GM21367 (cell line): ENCODE measurements around the gene C1orf122.
"Not testable (repeated sequence)": the region's sequence is repeated elsewhere in the genome, so short reads cannot be mapped to it uniquely, and the experiment has no call there.

Experiments used
- ATAC-seq: cut with Tn5 transposase; IDR thresholded peaks from one replicate; pipeline ENCODE4 v1.9.1; 2021; ENCODE audit not compliant: unreplicated experiment

C1orf122 gene

DNA sequence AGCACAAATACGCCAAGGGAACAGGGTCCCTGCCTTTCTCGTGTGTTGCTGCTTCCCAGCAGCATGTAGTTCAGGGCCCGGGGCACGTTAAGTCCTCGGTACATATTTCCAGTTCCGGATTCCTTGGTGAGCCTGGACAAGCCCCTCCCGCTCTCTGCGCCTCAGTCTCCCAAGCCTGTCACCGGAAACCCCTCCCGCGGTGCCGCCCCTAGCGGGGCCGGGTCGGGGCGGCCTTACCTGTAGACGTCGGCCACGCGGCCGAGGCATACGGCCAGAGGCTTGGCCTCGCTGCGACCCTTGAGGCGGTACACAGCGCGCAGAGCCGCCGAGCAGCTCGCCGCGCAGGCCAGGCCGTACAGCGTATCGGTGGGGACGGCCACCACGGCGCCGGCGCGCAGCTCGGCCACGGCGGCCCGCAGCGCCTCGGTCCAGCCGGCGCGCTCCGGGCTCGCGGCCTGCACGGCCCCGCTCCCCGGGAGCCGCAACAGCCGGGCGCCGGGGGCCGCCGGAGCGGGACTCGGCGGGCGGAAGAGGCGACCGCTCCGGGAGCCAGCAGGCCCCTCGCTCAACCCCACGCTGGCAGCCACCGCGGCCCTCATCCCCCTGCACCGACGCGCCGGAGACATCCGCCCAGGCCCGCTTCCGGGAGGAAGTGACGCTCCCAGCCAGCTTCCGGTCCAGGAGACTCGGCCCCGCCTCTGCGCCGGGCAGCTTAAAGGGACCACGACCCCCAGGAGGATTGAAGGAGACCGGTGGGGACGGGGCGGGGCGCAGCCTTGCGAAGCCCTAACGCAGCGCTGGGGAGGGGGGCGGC lies at the start of gene C1orf122, which contains the start of gene YRDC:
Gene C1orf122 (plus strand): TSS at position 236 of the 814 bp plus-strand sequence. CDS start 615 bp downstream, outside the sequence.
Gene YRDC (minus strand): TSS at position 654 of the 814 bp plus-strand sequence. CDS start 28 bp downstream, at position 626.
- ATAC-seq = peak; percentile 69

DNA sequence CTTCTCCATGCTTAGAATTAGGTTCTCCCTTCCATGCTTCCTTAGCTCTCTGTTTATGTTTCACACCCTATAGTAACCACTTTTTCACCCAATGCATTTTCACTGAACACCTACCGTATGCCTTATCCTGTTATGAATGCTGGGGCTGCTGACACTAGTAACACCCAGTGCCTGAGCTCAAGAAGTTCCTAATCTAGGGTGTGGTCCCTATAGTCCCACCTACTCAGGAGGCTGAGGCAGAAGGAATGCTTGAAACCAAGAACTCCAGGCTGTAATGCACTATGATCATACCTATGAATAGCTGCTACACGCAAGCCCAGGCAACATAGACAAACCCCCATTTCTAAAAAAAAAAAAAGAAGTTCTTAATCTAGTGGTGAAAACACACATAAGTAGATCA lies 48.1 kb upstream of the C1orf122 start:
- no peak for ATAC-seq

DNA sequence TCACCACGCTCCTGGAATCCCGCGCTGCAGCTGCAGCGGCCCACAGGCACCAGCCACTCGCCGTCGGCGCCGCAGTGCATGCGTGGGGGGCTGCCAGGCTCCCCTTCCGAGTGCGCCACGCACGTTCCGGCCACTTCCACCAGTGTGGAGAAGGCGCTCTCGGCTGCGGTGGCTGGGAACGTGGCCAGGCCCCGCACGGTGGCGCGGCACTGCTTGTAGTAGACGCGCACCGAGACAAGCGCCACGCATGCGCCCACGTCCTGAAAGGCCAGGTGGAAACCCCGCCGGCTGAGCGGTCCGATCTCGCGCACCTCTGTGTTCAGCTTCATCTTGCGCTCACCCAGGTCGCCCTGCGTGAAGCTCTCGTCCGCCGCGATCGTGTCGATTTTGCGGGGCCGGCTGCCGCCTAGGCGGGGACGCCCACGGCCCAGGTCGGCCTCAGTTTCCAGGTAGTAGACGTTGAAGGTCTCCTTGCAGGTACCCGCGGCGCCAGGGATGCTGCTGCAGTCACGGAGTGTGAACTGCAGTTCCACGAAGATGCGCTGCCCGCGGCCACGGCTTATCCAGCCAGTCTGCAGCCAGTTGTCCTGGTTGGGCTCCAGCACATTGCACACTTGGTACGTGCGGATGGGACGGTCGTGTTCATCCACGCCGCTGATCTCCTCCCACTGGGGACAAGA lies 46.0 kb upstream of the C1orf122 start:
- no peak for ATAC-seq

DNA sequence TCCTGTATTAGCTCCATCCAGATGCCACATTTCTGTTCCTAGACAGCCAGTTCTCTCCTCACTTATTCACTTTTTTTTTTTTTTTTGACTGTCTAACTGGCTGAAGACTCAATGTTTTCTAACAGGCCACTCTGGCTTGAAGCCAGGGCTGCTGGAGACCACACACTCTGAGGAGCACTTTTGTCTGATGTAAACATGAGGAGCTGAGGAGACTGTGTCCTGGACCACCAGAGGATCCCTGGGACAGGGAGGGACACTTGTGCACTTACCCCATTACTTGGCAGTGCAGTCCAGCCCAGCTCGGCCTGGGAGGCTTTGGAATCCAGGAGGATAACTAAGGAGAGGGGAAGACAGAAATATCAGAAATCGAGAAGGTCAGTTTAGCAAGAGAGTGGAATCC lies 45.1 kb upstream of the C1orf122 start:
- no peak for ATAC-seq

DNA sequence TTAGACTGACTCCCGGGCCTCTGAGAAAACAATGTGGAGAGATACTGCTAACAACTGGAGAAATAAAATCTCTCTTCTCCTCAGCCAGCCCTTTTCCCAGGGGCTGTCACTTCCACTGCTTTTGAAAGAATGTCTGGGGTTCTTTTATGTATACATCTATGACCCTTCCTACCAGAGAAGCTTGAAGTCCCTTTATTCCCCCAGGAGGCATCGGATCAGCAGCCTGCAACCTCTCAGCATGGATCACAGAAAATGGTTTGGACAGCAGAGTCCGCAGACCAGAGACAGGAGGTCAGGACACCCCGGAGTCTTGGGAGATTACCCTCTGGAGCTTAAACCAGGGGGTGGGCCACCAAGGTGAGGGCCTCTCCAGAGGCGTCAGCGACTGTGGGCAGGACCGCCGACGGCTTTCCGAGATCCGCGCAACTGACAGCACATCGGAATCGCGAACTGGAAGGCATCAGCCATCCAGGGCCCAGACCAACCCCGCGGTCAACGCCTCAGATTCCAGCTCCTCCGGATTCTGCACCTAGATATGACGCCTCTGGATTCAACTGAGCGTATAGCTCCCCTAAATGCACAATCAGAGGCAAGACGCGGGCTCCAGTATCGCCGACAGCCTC lies 43.7 kb upstream of the C1orf122 start:
- no peak for ATAC-seq

DNA sequence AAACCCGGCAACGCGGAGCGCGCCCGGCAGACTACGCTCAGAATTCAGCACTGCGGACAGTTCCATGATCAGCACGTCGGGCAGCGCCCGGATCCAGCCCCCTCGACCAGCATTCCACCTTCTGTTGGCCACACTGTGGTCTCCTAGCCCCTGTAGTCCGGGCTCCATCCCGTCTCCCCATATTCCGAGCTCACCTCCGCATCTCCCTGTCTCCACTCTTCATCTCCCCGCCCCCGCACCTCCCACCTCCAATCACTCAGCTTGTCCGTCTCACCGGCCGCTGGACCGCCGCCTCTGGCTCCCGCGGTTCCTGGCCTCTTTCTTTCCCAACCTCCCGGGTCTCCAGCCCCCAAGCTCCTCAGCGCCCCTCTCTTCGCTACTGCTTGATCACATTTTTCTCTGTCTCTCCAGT lies 43.2 kb upstream of the C1orf122 start:
- ATAC-seq = no peak

DNA sequence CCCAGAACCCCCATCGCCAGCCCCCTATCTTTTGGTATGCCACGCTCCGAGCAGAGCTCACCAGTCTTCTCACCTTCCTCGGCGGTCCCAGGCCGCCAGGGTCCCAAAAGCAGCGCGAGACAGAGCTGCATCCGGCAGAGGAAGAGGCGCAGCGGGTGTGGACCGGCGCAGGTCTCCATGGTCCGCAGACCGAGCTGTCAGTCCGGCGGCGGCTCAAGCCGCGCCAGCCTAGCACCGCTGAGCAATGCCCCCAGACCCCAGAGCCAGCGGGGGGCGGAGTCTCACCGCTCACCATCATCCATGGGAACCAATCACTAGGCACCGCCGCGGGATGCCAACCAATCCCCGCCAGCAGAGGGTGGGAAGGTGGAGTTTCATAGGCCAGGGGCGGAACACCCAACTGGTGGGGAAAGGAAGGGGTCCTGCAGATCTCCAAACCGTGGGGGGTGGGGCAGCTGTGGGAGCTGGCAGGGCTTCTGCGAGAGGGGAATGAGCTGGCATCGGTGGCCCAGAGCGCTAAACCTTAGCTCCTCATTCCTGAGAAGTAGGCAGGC lies 42.6 kb upstream of the C1orf122 start, which contains the start of gene EPHA10:
Gene EPHA10 (minus strand): TSS at position 233 of the 554 bp plus-strand sequence. CDS start 54 bp downstream, at position 179.
- no peak for ATAC-seq

DNA sequence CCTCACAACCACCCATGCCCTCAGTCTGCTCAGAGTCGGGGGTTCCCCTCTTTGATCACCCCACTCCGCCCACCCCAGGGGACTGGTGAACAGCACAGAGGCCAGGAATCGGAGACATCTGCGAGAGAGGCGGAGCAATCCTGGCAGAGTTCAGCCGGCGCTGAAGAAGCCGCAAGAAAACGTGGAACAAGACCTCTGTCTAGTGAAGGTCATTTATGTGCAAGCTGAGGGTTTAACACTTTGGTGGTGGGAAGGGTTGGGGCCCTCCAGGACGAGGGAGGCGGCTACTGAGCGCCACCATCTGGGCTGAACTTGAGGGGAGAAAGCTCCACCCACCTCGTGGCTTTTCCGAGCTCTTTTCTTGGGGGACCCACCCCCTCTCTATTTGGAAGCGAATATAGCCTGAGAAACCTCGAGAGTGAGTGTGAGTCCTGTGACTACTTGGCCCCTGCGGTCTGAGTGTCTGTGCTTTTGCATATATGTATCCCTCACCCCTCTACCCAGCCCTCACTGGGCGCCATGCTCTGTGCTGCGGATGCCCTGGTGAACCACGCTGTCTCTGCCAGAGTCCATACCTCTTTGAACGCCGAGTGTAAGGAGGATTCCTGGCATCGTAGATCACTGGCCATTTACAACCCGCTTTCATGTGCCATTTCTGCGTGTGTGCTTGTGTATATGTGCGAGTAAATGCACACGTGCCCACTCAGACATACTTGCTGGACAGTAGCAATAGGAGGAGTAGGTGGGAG lies 41.5 kb upstream of the C1orf122 start:
- ATAC-seq = no peak

DNA sequence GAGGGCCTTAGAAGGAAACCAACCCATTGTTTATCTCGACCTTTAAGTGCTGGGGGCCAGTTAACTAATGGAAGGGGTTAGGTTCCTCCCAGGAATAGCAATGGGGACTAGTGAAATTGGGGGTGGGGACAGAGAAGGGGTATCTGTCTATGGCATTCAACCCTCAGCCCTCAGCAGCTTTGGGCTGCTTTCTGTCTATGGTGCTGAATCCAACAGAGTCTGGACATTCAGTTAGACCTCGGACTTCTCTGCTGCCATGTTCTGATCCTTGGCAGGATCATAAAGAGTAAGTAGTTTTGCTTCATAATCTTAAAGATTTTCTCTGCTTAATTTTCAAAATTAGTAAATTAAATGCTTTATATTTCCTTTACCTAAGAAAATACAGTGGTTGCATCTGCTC lies 40.1 kb upstream of the C1orf122 start:
- ATAC-seq = no peak

DNA sequence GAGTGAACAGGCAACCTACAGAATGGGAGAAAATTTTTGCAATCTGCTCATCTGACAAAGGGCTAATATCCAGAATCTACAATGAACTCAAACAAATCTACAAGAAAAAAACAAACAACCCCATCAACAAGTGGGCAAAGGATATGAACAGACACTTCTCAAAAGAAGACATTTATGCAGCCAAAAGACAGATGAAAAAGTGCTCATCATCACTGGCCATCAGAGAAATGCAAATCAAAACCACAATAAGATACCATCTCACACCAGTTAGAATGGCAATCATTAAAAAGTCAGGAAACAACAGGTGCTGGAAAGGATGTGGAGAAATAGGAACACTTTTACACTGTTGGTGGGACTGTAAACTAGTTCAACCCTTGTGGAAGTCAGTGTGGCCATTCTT lies 36.1 kb upstream of the C1orf122 start:
- ATAC-seq = not testable (repeated sequence)

DNA sequence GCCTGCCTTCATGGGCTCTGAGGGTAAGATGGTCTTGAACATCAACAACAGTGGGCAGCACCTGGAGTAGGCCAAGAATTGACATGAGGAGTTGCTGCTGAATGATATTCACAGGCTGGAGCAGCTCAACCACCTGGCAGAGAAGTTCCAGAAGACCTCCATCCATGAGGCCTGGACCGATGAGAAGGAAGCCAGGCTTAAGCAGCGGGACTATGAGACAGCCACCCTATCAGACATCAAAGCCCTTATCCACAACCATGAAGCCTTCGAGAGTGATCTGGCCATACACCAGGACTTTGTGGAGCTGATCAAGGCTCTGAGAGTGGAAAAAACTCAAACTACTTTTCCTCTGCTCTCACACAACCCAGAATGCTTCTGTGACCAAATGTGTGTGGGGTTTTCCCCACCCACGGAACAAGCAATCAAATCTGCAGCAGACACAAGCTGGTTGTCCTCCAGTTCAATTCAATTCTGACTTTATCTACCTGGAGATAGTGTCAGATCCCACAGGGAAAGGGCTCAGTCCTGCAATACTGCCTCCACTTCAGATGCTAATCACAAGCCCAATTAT lies 30.6 kb upstream of the C1orf122 start:
- no peak for ATAC-seq

DNA sequence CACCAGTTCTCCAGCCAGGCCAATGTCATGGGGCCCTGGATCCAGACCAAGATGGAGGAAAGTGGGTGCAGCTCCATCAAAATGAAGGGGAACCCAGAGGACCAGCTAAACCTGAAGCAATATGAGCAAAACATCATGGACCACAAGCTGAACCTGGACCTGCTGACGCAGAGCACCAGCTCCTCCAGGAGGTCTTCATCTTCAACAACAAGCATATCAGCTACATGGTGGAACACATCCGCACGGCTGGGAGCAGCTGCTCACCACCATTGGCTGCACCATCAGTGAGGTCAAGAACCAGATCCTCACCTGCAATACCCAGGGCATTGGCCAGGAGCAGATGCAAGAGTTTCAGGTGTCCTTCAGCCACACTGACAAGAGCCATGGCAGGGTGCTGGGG lies 28.9 kb upstream of the C1orf122 start:
- no peak for ATAC-seq

DNA sequence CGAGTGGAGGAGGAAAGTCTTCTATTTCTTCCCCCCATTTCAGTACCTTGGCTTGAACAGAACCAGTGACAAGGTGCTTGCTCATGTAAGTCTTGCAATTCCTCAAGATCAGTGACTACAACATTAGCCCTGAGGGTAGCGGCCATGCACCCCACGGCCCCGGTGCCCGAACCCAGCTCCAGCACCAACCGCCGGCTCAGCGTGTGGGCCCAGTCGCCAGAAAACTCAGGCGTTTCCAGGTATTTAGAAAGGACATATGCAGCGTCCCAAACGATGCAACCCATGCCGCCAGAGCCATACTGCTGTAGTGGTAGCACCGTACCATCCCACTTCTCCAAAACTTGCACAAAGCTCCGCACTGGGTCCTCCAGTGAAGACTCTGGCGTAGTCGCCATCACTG lies 25.1 kb upstream of the C1orf122 start:
- no peak for ATAC-seq

DNA sequence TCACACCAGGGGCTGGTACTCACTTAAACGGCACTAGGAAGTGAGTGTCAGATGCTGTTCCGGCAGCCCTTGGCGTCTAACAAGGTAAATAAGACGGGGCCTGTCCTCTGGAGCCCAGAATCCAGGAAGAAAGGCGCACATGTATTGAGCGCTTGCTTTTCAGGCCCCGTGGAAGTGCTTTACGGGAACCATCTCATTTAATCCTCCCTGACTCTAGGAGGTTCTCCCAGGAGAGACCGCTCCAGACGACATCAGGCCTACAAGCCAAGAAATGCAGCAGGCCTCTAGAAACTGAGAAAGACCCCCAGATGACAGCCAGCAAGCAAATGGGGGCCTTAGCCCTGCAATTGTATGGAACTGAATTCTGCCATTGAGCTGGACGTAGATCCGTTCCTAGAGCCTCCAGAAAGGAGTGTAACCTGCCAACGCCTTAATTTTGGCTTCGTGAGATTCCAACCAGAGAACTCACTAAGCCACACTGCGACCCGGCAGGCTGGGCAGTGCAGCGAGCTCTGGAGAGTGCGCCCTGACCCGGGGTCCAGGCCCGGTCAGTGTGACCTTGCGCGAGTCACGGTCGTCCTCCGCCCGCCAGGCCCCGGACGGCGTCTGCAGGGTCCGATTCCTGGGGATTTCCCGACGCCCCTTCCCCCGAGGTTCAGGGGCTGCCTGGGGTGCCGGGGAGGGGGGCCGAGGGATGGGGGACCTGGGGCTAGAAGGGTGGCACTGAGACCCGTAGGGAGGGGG lies 14.5 kb upstream of the C1orf122 start:
- no peak for ATAC-seq

DNA sequence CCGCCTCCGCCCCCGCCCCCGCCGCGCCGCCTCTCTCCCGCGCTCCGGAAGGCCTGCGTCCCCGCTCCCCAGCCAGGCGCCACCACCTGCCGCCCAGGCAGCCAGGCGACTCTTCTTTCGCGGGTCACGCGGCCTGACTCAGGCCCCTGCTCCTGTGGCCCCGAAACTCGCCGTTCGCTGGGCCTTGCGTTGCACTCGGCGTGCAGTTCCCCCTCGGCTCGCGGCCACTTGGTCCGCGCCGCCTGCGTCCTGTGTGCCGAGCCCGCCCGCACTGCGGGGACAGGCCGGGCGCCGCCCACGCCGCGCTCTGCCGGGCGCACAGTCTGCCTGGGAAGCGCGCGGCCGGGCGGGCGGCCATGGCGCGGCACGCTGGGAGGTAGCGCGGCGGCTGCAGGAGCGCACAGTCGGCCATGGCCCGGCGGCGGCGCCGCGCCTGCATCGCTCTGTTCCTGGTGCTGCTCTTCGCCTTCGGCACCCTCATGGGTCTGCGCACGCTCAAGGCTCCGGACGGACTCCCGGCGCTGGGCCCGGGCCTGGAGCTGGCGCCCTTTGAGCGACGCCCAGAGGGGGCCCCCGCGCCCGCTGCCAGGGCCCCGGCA lies 13.7 kb upstream of the C1orf122 start, which contains the start of gene MANEAL:
Gene MANEAL (plus strand): TSS at position 75 of the 599 bp plus-strand sequence. CDS start 336 bp downstream, at position 411.
- ATAC-seq = no peak

DNA sequence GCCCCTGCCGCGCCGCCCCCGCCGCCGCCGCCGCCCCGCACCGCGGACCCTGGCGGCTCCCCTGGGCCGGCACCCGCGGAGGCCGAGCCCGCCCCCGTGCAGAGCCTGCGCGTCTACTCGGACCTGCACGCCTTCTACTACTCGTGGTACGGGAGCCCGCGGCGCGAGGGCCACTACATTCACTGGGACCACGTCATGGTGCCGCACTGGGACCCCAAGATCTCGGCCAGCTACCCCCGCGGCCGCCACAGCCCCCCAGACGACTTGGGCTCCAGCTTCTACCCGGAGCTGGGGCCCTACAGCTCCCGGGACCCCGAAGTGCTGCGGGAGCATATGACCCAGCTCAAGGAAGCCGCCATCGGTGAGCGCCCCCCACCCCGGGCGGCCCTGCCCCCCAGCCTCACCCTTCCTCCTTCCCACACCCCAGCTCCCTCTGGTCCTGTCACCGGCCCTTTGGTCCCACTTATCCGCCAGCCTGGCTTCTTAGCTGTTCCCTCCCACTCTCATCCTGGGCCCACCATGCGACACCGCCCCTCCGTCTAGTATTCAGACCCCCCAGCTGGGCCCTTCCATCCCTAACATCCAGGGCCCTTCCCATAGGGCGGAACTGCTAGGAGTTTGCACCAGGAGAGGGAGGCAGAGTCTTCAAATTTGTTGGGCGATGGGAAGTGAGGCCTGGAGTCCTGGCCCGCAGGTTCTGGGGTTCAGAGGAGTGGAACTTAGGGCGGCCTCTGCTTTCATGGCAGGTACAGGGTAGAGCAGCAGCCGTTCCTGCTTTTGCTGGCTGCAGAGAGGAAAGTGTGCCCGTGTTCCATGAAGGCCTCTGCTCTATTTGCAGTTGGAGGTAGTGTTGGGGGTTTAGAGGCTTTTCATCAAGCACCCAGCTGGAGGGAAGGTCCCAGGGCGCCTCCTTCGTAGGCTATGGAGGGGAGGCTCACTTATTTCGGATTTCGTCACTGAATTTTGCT lies 12.9 kb upstream of the C1orf122 start:
- ATAC-seq = no peak

DNA sequence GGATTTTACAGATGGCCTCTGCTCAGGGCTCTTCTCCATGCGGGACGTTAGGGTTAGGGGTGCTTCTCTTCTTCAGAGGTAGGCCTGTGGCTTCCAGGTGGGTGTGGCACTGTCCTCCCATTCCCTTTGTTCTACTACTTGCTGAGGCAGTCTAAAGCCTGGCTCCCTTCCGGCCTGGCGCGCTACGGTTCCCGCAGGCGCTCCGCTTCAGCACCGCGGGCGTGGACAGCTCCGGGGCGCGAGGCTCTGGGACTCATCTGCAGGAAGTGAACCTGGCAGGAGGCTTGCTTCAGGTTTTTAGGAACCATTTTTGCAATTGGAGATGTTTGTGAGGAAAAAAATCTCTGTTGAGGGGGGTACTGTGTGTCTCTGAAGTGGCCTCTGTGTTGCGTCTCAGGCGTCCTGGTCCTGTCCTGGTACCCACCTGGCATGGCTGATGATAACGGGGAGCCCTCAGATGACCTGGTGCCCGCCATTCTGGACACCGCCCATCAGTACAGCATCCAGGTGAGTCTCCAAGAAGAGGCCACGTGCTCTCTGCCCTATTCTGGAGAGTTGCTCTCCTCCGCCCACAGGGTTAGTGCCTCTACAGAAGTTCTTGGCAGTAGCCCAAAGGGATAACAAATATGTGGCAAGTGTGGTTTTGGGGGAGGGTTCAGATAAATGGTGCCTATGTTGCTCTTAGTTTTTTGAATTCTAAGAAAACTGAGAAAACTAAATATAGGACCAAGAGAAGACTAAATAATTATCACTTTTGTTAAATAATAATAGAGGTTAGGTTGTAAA lies 12.1 kb upstream of the C1orf122 start:
- no peak for ATAC-seq
